HG02623 (cell line): ENCODE measurements around the gene EDN3.

Source experiments
- ATAC-seq: cut with Tn5 transposase; IDR thresholded peaks from one replicate; pipeline ENCODE4 v1.9.1; 2021; ENCODE audit warnings: moderate library complexity; ENCODE audit not compliant: unreplicated experiment

EDN3 gene

DNA sequence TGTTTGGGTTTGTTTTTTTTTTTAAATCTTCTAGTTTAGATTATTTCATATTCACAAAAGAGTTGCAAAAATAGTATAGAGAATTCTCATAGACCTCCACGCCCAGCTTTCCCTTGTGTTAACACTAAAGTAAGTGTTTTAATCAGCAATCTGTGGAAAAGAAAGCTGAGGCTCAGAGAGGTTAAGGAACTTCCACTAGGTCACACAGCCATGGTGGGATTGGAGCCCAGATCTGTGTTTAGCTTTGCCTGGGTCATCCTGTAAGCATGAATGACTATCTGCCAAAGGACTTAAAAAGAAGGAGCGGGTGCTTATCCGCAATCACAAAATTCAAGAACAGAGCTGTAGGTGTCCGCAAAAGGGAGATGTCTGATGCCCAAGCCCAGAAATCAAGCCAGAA is 60.5 kb downstream of the EDN3 start:
- no peak for ATAC-seq

DNA sequence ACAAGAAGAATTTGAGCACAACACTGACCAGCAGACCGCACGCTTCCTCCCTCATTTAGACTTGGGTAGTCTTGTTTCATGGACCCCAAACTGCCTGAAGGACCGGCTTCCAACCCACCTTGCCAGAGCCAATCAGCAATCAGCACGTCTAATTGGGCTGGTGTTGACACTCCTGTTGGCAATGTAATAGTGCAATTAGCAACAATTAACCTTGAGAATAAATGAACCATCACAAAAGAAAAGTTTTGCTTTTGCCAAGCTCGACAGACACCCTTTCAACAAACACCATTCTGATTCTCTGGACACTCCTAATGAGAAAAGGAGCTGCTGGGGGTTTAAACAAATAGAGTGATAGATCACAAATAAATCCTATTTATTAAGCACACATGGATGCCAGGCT is 61.0 kb downstream of the EDN3 start:
- no peak for ATAC-seq

DNA sequence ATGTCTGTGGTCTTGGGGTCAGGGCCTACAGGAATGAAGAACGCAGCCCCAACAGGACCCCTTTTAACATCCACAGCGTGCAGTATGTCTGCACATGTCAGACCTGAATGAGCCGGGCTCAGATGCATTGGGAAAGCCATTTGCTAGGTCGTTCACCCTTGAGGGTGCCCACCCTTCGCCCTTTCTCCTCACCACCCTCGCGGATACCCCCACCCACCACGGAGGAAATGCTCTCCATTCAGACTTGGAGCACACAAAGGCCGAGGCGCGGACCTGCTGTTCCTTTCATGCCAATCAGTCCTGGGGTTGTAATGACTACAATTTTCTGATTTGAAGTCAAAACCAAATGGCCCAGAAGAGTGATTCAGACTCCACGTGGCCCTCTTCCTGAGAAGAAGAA is 62.7 kb downstream of the EDN3 start:
- ATAC-seq: no peak

DNA sequence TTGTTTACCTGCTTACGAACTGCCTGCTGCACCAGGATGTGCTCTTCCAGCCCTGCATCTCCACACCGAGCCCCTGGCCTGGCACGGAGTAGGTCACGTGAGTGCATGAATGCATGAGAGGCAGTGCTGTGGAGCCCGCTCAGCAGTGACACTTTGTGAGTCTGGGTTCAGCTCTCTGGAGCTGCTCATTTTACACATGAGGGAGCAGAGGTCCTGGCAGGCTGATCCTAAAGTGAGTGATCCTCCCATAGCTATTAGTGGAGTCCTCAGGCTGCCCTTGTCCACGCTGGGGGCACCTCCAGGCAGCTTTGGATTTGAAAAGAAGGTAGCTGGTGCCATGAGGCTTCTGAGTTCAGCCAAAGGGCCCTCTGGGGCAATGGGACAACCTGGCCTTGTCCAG is 64.2 kb downstream of the EDN3 start:
- ATAC-seq: no peak

DNA sequence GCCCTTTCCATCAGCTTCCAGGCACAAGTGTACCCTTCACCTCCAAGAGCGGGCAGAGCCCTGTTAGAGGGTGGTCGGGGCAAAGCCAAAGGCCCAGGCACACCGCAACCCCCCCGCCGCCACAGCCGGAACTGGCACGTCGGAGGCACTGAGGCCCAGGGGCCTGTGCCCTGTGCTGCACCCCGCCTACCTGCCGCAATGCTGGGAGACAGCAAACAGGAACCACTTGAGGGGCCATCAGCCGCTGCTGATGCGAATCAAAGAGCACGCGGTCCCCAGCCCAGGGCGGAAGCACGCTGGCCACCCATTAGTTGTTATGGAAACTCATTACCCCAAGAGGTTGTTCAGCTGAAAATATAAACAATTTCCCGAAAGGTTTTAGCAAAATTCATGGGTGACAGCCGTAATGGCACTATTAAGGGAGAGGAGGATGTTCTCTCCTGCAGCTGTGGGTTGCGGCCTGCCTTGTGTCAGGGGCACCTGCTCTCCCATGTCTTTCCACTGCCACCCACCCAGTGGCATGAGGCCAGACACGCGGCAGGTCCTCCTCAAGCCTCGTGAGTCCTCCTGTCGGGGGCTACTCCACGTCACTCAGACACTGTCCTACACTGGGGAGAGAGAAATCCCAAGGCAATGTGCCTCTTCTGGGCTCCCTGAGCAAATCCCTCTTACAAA is 65.3 kb downstream of the EDN3 start:
- ATAC-seq: no peak

DNA sequence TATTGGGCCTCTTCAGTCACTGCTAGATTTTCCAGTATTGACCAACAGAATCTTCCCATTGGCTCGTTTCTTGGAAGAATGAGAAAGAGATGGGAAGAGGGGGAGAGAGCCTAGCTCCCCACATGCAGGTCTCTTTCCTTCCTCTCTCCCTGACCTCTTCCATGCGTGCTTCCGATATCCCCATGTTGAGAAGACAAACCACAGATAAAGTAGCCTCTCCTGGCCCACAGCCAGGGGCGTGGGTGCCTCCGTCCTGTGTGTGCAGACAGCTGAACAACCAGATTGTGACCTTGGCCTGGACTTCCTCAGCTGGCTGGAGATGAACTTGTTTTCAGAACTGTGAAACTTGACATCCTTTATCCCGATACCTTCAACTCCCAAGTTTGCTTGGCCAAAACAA is 71.0 kb downstream of the EDN3 start:
- no peak for ATAC-seq

DNA sequence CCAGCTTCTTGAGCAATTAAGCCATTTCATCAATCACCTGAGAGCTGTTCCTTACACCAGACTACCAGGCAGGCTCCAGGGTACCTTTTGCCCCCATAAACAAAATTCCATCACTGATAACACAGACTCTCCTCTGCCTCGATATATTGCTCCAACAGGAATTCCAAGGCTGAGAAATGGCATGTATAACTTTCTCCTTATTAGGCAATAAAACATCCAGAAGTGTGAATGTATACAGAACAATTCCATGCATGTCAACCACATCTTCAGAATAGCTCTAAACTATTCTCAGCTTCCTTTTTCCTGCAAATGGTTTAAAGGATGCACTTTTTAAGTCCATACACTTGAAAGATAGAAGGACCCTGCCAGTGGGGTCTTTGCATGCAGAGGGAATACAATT is 73.8 kb downstream of the EDN3 start:
- ATAC-seq: no peak

DNA sequence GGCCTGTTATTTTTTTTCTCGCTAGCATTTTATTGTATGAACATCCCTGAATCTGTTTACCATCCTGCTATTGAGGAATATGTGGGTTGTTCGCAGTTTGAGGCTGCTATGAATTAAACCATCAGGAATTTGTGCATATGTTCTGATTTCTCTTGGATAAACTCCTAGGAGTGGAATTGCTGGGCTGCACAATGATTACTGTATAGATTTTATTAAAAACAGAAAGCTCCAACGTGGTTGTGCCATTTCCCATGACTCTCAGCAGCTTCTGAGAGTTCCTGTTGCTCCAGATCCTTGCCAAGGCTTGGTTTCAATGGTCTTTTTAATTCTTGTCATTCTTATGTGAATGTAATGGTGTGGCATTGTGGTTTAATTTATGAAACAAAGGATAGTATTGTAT is 75.1 kb downstream of the EDN3 start:
- no peak for ATAC-seq
